GM21390 (cell line): ENCODE data around the gene FGF9.

Experiments
- ATAC-seq: cut with Tn5 transposase; IDR thresholded peaks from one replicate; pipeline ENCODE4 v1.9.1; 2021; ENCODE audit not compliant: unreplicated experiment

Gene FGF9

GRCh38 chr13:21673789-21674489 lies 3.1 kb downstream of the FGF9 start:
- peak; percentile 30 for ATAC-seq

- ATAC-seq = no peak
These were observed 3.7 kb downstream of the FGF9 start for GRCh38 chr13:21674490-21675009.

GRCh38 chr13:21675095-21675991 lies 4.5 kb downstream of the FGF9 start:
- ATAC-seq = no peak

- no peak for ATAC-seq
These were observed 5.7 kb downstream of the FGF9 start for GRCh38 chr13:21676611-21677021.

- ATAC-seq = no peak
These were observed 6.3 kb downstream of the FGF9 start for GRCh38 chr13:21677075-21677623.

GRCh38 chr13:21683034-21683733 lies 12.3 kb downstream of the FGF9 start:
- ATAC-seq = no peak

GRCh38 chr13:21684576-21684975 lies 13.7 kb downstream of the FGF9 start:
- ATAC-seq = no peak

GRCh38 chr13:21685485-21686064 lies 14.7 kb downstream of the FGF9 start:
- no peak for ATAC-seq

GRCh38 chr13:21686751-21687391 lies 16.0 kb downstream of the FGF9 start:
- ATAC-seq = peak; percentile 93

- no peak for ATAC-seq
These were observed 17.2 kb downstream of the FGF9 start for GRCh38 chr13:21688056-21688455.

GRCh38 chr13:21689097-21689496 lies 18.2 kb downstream of the FGF9 start:
- no peak for ATAC-seq

GRCh38 chr13:21690955-21691354 lies 20.1 kb downstream of the FGF9 start:
- no peak for ATAC-seq

- ATAC-seq = no peak
These were observed 20.6 kb downstream of the FGF9 start for GRCh38 chr13:21691500-21691899.

GRCh38 chr13:21691928-21692327 lies 21.1 kb downstream of the FGF9 start:
- ATAC-seq = no peak

GRCh38 chr13:21694831-21695230 lies 24.0 kb downstream of the FGF9 start:
- ATAC-seq = no peak

GRCh38 chr13:21695546-21695945 lies 24.7 kb downstream of the FGF9 start:
- no peak for ATAC-seq

- no peak for ATAC-seq
These were observed 26.1 kb downstream of the FGF9 start for GRCh38 chr13:21696865-21697448.

- no peak for ATAC-seq
These were observed 28.2 kb downstream of the FGF9 start for GRCh38 chr13:21698817-21699679.

GRCh38 chr13:21701460-21701859 lies 30.6 kb downstream of the FGF9 start:
- no peak for ATAC-seq
